Caco-2 (cell line): Measurements from ENCODE around the gene COLEC12. TPM values are rescaled to one million over a fixed set of nuclear protein-coding genes. Genes with fewer than 3 reads are reported as not detected.

Experiments used
- BruUV-seq: library from RNA; stranded (reverse); fragments of 400-500 nt; replicated peaks from 2 replicates; lab custom pipeline; 2021; lab: Mats Ljungman, UMichigan
- CTCF ChIA-PET: fragments of 300-600 bp; sonication (Branson Sonifier 250); formaldehyde crosslinking; loops from one replicate; lab custom pipeline; 2022; ENCODE audit warnings: antibody characterized with exemption; lab: Charles Lee
- POLR2A ChIA-PET: fragments of 300-600 bp; sonication (Branson Sonifier 250); formaldehyde crosslinking; loops from one replicate; lab custom pipeline; 2022; ENCODE audit warnings: antibody characterized with exemption; lab: Charles Lee
- DNase-seq, 2 experiments: peaks; one replicate each; pipeline versions ENCODE4 v3.0.0 to v3.0.0-alpha.2; 2020 to 2022
- H3K27me3 ChIP-seq: replicated peaks from 2 replicates; pipeline ENCODE4 v1.6.0; 2011; ENCODE audit warnings: low read length; ENCODE audit not compliant: control insufficient read depth, insufficient read depth
- H3K36me3 ChIP-seq: 2 replicates; pipeline ENCODE4 v1.5.1; 2011; ENCODE audit warnings: low read length; ENCODE audit not compliant: control insufficient read depth, insufficient read depth
- H3K4me1 ChIP-seq: fragments of 250-450 bp; sonication (Bioruptor Pico); 2 replicates; pipeline ENCODE4 v1.5.1; 2020; ENCODE audit warnings: mild to moderate bottlenecking
- H3K4me3 ChIP-seq: 2 replicates; pipeline ENCODE4 v1.5.1; 2011; ENCODE audit warnings: low read depth, mild to moderate bottlenecking, control low read depth, low read length
- H3K9me3 ChIP-seq: fragments of 250-450 bp; sonication (Bioruptor Pico); 2 replicates; pipeline ENCODE4 v1.5.1; 2020; ENCODE audit warnings: mild to moderate bottlenecking, moderate library complexity
- H3K27ac Mint-ChIP-seq: one replicate; pipeline ENCODE4 v1.8.0; 2022; ENCODE audit warnings: mixed read lengths; ENCODE audit not compliant: unreplicated experiment
- H3K27me3 Mint-ChIP-seq: one replicate; pipeline ENCODE4 v1.8.0; 2022; ENCODE audit warnings: mixed read lengths; ENCODE audit not compliant: insufficient read depth, unreplicated experiment
- H3K36me3 Mint-ChIP-seq: one replicate; pipeline ENCODE4 v1.8.0; 2022; ENCODE audit warnings: mild to moderate bottlenecking, mixed read lengths; ENCODE audit not compliant: insufficient read depth, unreplicated experiment
- H3K4me1 Mint-ChIP-seq: one replicate; pipeline ENCODE4 v1.8.0; 2022; ENCODE audit warnings: low read depth, mixed read lengths; ENCODE audit not compliant: unreplicated experiment
- H3K4me3 Mint-ChIP-seq: one replicate; pipeline ENCODE4 v1.8.0; 2022; ENCODE audit warnings: mild to moderate bottlenecking, moderate library complexity, mixed read lengths; ENCODE audit not compliant: unreplicated experiment
- H3K9me3 Mint-ChIP-seq: one replicate; pipeline ENCODE4 v1.8.0; 2022; ENCODE audit warnings: mixed read lengths; ENCODE audit not compliant: unreplicated experiment
- CTCF ChIP-seq, 2 experiments: fragments of 200-600 bp in 1 of 2; IDR thresholded peaks; 1 replicate in 1 of 2; 2 replicates in 1 of 2; pipeline versions ENCODE4 v1.5.1 to v1.8.0; 2011 to 2022; ENCODE audit warnings: antibody characterized with exemption in 1 of 2, control low read depth in 1 of 2, inconsistent platforms in 1 of 2, low read depth in 1 of 2, low read length in 1 of 2, mild to moderate bottlenecking in 1 of 2, moderate library complexity in 1 of 2; ENCODE audit not compliant: insufficient read depth in 1 of 2, severe bottlenecking in 1 of 2, unreplicated experiment in 1 of 2
- intact Hi-C: fragments of 100-400 bp; cut with micrococcal nuclease; formaldehyde crosslinking; loops from one replicate; pipeline ENCODE4 v1.10.0; 2022; ENCODE audit not compliant: unreplicated experiment
- total RNA-seq: library from RNA; stranded (reverse); gene quantifications from 2 replicates; pipeline ENCODE4 v1.2.3, GENCODE V29; 2022

COLEC12 gene
- total RNA-seq, 1 experiment from 2014 or later = 0.09 TPM

DNA sequence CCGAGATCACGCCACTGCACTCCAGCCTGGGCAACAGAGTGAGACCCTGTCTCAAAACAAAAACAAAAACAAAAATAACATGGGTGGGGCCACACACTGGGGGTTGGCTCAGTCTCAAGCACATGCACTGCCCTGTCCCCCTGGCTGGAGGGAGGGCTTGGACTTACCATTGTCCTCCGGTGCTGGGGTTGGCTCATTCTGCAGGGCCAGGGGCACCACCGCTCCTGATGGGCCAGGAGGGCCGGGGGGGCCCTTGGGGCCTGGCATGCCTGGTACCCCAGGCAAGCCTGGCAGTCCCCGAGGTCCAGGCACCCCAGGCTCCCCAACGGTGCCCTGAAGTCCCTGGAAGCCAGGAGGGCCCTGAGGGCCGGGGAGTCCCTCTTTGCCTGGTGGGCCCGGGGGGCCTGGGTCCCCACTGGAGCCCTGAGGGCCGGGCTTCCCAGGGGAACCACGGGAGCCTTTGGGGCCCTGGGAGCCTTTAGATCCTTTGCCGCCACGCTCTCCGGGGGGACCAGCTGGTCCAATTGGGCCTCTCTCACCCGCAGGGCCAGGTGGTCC, 165.8 kb downstream of the COLEC12 start:
- Histone ChIP-seq H3K4me3 (no peak overlapping the region), H3K9me3 (no peaks in the 10 kb centered on the region), H3K4me1 (no peaks in the 10 kb centered on the region), H3K27me3 (no peaks in the 10 kb centered on the region), H3K36me3 (no peaks in the 10 kb centered on the region)
- Mint-ChIP-seq H3K27ac (no peak overlapping the region), H3K27me3 (no peaks in the 10 kb centered on the region), H3K4me1 (peaks cover 5% of the 10 kb centered on the region), H3K36me3 (no peaks in the 10 kb centered on the region), H3K4me3 (no peak overlapping the region), H3K9me3 (no peaks in the 10 kb centered on the region)
- intact Hi-C loops = no loop called here
- ChIA-PET POLR2A (no interaction called here), CTCF (no interaction called here)
- DNase-seq = no peak
- no TSS peak for BruUV-seq
- TF ChIP-seq CTCF (IDR thresholded peaks at IDR 0.05; ENCODE audit: insufficient read depth in 1 of 2, low read depth in 1 of 2, low read length in 1 of 2, severe bottlenecking in 1 of 2, unreplicated experiment in 1 of 2) = no peak

DNA sequence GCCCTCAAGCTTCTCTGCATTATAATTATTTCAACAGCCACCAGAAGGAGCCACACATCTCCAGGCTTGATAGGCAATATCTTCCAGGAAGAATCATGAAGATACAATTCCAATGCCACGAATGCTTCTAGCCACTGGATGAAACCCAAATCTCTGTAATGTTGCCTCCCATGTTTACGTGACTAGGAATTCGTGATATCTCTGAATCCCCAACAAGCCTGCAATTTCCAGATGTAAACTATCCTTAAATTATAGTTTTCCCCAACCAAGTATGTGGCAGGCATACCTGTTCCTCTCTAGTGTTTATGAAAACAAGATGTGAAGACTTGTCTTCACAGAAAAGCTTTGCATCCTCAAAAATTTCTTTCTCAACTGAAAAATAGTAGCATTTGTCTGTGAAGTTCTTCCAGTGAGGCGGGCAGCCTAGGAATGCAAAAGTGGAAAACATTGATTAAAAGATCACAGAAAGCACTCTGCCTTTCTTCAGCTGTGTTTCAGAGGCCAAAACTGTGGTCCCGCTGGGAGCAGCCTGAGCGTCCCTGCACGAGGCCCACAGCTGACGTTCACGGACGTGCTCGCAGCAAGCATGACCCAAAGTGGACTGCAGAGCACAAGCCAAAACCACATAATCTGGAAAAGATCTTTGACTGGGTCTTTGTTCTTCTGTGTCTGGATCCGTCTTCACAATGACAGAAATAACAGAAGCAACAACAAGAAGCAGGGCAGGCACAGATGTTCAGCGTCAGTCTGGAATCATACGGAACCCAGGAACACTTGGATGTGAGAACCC, 167.6 kb downstream of the COLEC12 start:
- H3K4me1 Mint-ChIP-seq = peaks cover 5% of the 10 kb centered on the region
- no peak overlapping the region for H3K4me3 Mint-ChIP-seq
- Histone ChIP-seq H3K27me3 (no peaks in the 10 kb centered on the region), H3K4me3 (no peak overlapping the region), H3K36me3 (no peaks in the 10 kb centered on the region), H3K9me3 (no peaks in the 10 kb centered on the region), H3K4me1 (no peaks in the 10 kb centered on the region)
- intact Hi-C loops = no loop called here
- H3K36me3 Mint-ChIP-seq = no peaks in the 10 kb centered on the region
- no TSS peak for BruUV-seq
- no peaks in the 10 kb centered on the region for H3K9me3 Mint-ChIP-seq
- ChIA-PET POLR2A (no interaction called here), CTCF (no interaction called here)
- H3K27ac Mint-ChIP-seq = no peak overlapping the region
- no peaks in the 10 kb centered on the region for H3K27me3 Mint-ChIP-seq
- DNase-seq = no peak
- TF ChIP-seq CTCF (IDR thresholded peaks at IDR 0.05; ENCODE audit: insufficient read depth in 1 of 2, low read depth in 1 of 2, low read length in 1 of 2, severe bottlenecking in 1 of 2, unreplicated experiment in 1 of 2) = no peak

DNA sequence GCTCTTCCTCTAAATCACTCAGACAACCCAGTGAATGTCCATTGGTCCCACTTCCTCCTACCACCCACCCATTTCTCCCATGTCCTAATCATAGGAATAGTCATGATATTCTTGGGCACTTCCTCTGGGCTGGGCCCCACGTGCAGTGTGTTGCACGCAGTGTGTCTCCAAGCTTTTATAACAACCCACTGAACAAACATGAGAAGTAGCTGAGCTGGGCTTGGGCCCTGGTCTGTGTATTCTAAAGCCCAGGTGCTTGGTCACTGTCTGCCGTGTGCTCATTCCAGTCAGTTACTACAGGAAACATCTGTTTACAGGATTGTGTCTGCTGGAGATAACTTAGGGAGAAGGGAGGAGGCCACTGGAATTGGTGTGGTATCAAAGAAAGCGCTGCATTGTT, 168.5 kb downstream of the COLEC12 start:
- no TSS peak for BruUV-seq
- H3K4me1 Mint-ChIP-seq = peaks cover 5% of the 10 kb centered on the region
- H3K27ac Mint-ChIP-seq = no peak overlapping the region
- Histone ChIP-seq H3K36me3 (no peaks in the 10 kb centered on the region), H3K27me3 (no peaks in the 10 kb centered on the region), H3K4me1 (no peaks in the 10 kb centered on the region), H3K9me3 (no peaks in the 10 kb centered on the region), H3K4me3 (no peak overlapping the region)
- no peaks in the 10 kb centered on the region for H3K27me3 Mint-ChIP-seq
- ChIA-PET POLR2A (no interaction called here), CTCF (no interaction called here)
- no peak for DNase-seq
- intact Hi-C loops = no loop called here
- no peaks in the 10 kb centered on the region for H3K36me3 Mint-ChIP-seq
- no peak for TF ChIP-seq CTCF (IDR thresholded peaks at IDR 0.05; ENCODE audit: insufficient read depth in 1 of 2, low read depth in 1 of 2, low read length in 1 of 2, severe bottlenecking in 1 of 2, unreplicated experiment in 1 of 2)
- no peaks in the 10 kb centered on the region for H3K9me3 Mint-ChIP-seq
- no peak overlapping the region for H3K4me3 Mint-ChIP-seq
